IPS-18c (cell line): ENCODE measurements around the gene TSGA10IP.

Source experiments
- H3K4me3 ChIP-seq: 2 replicates; pipeline ENCODE4 v1.7.0; 2013; ENCODE audit warnings: low read depth, mild to moderate bottlenecking, low read length, moderate library complexity; ENCODE audit not compliant: insufficient read depth
- H3K9me3 ChIP-seq: one replicate; pipeline ENCODE4 v1.6.1; 2013; ENCODE audit warnings: mild to moderate bottlenecking, low read length, moderate library complexity; ENCODE audit not compliant: control insufficient read depth, insufficient read depth

TSGA10IP gene

DNA sequence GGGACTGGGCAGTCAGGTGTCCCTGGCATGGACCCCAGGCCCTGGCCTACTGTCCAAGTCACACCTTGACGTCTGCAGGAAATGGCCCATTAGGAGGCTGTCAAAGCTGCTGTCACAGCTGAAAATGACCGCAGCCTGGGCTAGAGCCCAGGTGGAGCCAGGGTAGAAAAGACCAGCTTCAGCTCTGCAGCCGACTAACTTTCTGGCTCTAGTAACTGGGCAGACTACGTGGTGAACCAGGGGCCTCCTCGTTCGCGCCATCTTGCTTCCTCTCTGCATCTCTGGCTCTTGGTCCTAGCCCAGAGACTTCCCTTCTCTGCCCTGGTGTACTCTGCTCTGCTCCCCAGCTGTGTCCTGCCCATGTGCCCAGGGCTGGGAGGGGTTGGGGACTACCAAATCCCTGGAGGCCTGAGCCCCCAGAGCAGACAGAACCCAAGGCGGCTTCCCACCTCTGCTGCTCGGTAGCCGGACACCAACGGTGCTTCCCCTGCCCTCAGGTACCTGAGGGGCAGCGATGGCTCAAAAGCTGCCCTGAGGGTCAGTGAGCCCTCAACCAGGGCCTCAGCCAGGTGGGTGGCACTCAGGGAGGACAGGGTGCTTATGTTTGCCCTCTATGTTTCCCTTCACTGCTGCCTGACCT lies 35.9 kb downstream of the TSGA10IP start:
- Histone ChIP-seq H3K9me3 (peaks cover 2% of the 10 kb centered on the region), H3K4me3 (no peak overlapping the region)

DNA sequence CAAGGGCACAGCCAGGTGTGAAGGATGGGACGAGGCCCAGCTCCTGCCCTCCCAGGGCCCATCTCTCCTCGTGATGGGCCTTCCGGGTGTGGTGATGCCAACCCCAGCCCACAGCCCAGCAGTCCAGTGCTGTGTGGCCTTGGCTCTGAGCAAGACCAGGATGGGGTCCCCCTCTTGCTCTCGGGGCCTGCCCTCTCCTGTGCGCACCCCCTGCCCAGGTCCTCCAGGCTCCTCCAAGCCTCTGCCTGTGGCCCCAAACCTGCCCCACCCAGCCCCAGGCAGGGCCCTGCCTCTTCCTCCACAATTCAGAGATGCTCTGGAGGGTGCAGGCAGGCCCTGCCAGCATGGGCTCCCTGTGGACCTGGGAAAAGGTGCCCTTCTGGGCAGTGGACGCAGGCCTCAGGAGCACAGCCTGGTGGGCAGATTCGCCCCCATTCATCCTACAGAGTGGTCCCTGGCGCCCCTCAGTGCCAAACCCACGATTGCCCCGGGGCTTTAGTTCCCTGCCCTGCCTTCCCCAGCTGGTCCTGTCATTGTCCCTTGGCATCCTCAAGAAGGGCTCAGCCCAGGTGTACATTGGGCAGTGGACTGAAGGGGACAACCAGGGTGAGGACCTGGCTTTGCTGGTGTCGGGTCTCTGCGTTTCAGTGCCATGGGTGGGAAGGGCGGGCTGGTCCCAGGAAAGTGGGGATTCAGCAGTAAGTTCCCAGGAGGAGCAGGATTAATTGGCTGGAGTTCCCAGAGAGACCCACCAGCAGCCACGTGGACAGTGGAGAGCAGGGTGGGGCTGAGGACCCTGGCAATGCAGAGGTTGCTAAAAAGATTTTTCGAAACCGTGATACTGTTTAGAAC lies 36.9 kb downstream of the TSGA10IP start:
- no peak overlapping the region for H3K4me3 ChIP-seq

DNA sequence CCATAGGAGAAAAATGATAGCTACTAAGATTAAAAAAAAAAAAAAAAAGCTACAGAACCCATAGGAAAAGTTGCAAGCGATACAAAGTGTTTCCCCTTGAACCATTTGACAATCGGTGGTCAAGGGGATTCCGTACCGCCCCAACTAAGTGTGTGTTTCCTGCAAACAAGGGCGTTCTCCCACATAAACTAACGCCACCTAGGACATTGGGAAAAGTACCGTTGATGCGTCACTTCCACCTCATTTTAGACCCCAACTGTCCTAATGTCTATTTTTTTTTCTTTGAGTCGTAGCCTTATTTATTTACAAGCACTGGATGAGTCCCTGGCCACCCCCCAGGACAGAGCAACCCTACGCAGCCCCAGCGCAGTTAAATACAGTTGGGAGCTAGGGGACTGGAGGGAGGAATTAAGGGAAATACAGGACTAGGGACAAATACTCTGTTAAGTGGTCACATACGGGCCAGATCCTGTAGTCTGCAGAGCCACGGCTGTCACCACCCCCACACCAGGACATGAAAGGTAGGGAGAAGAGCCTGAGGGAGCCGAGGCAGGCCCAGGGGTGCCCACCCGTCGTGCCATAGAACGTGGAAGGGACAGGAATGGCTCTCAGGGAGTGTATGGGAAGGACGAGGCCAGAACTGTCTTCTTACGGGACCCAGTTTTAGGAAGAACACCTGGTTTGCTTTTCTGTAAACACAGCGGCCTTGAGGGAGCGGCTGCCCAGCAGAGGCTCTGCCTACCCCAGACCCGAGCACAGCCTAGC lies 37.7 kb downstream of the TSGA10IP start:
- Histone ChIP-seq H3K9me3 (no peaks in the 10 kb centered on the region), H3K4me3 (no peak overlapping the region)

More for the DNA sequence above, 36.9 kb downstream of the TSGA10IP start:
- H3K9me3 ChIP-seq = peaks cover 2% of the 10 kb centered on the region

DNA sequence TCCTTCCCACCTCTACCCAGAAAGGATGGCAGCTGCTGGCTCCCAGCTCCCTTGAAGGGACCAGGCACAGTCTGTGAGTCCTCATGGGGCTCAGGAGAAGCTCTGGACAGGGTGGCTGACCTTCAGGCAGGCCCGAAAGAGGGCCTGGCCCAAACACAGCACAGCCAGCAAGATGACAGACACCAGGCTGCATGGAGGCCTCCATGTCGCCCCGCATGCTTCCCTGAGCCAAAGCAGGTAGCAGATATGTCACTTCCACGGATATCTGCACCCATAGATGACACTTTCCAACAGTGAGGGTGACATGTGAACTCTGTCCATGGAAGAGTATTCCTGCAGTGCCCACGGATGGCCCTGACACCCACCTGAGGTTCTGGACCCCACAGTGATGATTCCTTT lies 38.3 kb downstream of the TSGA10IP start:
- Histone ChIP-seq H3K4me3 (no peak overlapping the region), H3K9me3 (no peaks in the 10 kb centered on the region)

DNA sequence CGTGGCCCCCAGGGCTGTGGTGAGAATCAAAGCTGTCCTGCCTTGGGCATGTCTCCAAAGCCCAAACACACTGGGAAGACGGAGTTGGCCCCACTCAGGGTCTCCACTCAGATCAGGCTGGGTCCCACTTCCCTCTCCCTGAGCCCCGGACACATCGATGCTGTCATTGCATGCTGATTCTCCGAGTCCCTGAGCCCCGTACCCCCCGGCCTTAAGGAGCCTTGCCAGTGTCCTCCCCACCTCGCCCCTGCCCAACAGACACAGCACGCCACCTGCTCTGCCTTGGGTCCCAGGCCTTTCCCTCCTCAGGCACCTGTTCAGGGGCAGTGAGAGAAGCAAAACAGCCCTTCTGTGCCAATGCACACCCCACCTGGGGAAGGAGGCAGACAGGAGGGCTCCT lies 42.1 kb downstream of the TSGA10IP start:
- H3K9me3 ChIP-seq = no peaks in the 10 kb centered on the region
- H3K4me3 ChIP-seq = no peak overlapping the region

DNA sequence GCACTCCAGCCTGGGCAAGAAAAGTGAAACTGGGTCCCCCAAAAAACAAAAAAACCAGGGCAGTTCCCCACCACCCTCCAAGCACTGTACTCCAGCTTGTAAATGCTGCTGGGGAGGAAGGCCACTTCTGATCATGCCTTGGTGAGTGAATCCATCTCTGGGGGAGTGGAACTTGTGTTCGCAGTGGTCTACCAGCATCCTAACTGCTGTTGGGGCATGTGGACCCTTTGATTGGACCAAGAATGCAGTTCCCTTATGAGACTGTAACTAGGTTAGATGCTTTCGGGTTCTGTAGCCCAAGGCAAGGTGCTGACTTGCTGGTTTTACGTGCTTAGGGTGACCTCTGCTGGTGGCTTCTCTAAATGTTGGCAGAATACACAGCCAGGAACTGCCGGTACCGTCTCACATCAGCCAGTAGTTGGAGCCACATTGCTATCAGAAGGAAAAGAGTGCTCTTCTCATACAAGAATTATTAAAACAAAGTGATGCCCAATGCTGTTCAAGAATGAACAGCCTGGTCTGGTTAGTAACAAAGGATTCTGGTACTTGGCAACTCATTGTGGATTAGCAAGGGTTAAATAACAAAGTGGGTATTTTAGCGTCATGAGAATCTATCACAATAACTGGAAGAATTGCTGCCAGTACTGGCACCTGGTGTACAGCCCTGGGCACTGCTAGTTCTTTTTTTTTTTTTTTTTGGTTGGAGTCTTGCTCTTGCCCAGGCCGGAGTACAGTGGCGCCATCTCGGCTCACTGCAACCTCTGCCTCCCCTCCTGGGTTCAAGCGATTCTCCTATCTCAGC lies 43.7 kb downstream of the TSGA10IP start:
- Histone ChIP-seq H3K9me3 (no peaks in the 10 kb centered on the region), H3K4me3 (no peak overlapping the region)

DNA sequence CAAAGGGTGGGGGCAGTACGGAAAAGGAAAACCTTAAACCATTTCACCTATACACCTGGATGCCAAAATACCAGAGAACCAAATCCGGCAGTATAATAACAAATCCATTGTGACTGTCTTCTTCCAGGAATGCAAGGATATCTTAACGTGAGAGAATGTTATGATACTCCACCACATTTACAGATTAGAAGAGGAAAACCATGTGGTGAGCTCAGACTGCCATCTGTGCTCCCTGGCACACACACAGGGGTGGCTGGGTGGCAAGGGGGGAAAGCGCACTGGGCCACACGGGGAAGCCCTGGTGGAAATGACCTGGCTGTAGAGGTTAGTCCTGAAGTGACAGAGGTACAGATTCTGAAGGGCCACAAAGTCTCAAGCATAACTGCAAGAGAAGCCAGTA lies 46.8 kb downstream of the TSGA10IP start:
- H3K4me3 ChIP-seq = no peak overlapping the region
- H3K9me3 ChIP-seq = no peaks in the 10 kb centered on the region

DNA sequence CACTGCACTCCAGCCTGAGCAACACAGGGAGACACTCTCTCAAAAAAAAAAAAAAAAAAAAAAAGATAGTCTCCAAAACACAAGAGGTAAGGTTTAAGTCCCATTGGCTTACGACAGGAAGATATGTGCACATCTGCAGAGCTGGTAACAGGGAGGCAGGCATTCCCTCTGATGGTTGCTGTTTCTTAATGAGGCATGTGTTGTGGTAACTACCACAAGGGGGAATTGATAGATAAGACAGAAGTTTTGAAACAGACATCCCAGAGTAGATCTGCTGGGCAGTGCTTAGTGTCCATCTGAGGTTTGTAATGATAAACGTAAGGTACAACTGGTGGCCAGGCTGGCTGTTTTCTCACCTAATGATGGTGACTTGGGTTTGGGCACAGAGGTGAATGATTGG lies 52.0 kb downstream of the TSGA10IP start:
- Histone ChIP-seq H3K9me3 (no peaks in the 10 kb centered on the region), H3K4me3 (no peak overlapping the region)

DNA sequence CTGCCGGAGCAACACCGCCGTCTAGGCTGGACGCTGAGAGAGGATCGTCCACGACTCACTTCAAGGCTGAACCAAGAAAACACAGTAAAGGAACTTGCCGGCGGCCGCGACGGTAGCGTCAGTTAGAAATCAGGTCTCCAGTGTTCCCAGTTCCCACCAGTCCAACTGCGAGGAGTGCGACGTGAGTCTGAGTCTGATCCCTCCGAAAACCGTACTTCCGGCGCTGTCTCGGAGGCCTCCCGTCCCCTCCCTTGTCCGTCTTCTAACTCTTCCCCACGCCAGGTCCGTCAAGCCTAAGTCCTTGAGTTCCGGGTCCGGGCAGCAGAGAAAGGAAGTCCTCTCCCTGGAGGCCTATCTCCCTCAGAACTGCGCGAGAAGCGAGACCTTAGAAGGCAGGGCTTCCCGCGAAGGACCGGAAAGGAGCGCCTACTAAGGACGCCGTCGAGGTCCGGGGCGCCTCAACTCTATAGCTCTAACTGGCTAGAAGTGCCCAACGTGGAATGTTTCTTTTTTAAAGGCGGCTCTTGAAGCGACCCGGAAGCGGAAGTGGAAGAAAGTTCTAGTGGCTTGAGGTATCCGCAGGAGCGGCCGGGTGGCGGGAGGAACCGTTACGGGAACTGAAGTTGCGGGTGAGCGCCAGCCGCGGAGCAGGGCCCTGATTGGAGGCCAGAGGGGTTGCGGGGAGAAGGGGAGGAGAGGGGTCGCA lies 56.8 kb downstream of the TSGA10IP start, which contains the start of the genes BANF1 and EIF1AD:
TSS of gene BANF1 (plus strand) at position 562 of the 706 bp plus-strand sequence. CDS start 748 bp downstream, outside the sequence.
TSS of gene EIF1AD (minus strand) at position 216 of the 706 bp plus-strand sequence. CDS start 1,768 bp downstream, outside the sequence.
- H3K4me3 ChIP-seq = peak within 1 kb of the TSS; percentile 100

DNA sequence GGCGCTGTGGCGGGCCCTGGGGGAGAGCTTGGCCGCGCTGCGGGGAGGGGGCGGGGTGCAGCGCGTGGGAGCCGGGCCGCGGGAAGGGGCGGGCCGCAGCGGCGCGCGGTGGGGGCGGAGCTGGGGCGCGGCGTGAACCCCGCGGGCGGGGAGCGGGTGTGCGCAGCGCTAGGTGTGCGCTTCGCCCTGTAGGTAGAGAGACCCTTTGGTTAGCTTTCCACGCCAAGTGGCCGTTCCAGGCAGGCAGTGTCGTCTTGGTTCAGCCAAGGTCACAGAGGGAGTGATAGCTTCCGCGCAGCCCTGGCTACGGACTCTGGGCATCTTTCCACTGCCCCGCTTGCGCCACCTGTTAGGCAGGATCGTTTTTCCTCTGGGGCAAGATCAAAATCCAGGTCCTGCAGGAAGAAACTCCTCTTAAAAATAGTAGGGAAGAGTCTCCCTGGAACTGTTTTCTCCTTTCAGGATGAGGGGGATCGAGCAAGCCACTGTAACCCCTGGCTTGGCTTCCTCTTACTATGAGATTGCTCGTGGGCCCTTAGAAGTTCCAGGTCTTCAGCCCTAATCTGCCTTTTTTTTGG lies 57.5 kb downstream of the TSGA10IP start:
- peak overlapping the region; percentile 100 for H3K4me3 ChIP-seq
- no peaks in the 10 kb centered on the region for H3K9me3 ChIP-seq

More for the DNA sequence above, 56.8 kb downstream of the TSGA10IP start, which contains the start of the genes BANF1 and EIF1AD:
- H3K9me3 ChIP-seq = no peaks in the 10 kb centered on the region

DNA sequence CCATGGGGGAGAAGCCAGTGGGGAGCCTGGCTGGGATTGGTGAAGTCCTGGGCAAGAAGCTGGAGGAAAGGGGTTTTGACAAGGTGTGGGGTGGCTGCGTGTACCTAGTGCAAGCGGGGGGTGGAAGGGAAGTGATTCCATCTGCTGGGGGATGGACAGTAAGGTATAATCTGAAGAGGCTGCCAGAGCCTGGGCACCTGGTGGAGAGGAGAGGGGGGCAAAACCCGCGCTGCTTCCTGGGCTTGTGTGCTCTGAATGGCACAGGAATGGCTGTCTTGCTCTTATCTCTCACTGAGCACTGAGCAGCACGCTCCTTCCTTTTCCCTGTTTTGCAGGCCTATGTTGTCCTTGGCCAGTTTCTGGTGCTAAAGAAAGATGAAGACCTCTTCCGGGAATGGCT lies 58.0 kb downstream of the TSGA10IP start:
- H3K9me3 ChIP-seq = no peaks in the 10 kb centered on the region
- H3K4me3 ChIP-seq = peak overlapping the region; percentile 100

DNA sequence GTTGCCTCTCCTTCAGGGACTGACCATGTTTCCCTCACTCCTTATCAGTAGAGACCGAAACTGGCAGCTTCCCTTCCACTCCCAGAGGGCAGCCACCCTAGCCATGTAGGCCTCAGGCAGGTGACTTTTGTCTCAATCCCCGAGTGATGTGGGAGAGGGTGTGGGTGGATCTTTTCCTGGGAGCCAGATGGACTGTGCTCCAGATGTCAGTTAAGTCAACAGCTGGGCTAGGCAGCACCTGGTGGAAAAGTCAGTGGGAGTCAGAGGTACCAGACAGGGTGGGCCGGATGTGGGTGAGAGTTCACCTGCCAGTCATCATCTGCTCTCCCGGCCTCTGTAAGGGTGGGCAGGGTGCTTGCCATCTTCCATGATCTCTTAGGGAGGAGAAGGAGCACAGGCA lies 58.9 kb downstream of the TSGA10IP start:
- no peak overlapping the region for H3K4me3 ChIP-seq
- H3K9me3 ChIP-seq = no peaks in the 10 kb centered on the region

DNA sequence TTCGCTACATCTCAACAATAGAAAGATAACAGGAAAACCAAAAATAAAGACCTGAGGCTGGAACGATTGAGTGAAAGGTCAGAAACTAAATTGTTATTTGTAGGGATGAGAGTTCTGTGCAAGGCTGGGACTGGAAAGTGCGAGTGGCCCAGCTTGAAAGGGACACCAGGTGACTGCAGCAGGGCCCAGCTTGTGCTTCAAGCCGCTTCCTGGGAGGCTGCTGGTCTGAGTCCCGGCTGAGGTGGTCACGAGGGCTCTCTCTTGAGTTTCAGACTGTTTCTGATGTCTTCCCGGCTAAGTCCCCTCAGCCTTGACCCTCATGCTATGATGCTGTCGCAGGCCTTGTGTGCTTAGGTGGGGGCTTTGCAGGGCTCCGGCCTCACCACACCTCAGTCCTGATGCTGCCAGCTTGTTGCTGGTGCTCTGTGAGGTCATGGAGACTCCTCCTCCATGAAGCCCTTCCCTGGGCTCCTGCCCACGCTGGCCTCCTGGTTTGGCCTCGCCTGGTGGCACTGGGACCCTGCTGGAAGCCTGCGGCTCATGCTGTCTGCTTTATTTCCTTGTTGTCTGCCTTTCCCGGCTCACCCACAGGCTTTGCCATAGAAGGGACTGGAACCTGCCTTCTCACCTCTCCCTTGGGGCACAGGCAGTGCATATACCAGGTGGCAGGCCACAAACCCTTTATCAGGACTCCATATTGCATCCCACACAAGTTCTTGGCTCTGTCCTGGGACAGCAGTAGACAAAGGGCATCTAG lies 61.0 kb downstream of the TSGA10IP start:
- Histone ChIP-seq H3K9me3 (no peaks in the 10 kb centered on the region), H3K4me3 (no peak overlapping the region; the same call in 1 of the 2 replicates)

DNA sequence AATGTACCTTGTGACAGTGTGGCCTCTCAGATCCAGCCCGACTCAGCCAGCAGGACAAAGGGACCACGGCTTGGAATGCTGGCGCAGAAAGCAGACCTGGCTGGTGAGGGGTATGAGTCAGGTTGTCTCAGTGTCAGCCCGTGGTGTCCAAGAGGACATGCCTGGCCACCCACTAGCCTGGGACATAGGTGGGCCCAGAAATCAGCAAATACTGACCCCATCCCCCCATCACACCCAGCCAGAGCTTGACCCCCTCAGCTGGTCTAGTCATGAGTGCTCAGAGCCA lies 61.6 kb downstream of the TSGA10IP start:
- no peak overlapping the region; the same call in 1 of the 2 replicates for H3K4me3 ChIP-seq
- H3K9me3 ChIP-seq = no peaks in the 10 kb centered on the region

DNA sequence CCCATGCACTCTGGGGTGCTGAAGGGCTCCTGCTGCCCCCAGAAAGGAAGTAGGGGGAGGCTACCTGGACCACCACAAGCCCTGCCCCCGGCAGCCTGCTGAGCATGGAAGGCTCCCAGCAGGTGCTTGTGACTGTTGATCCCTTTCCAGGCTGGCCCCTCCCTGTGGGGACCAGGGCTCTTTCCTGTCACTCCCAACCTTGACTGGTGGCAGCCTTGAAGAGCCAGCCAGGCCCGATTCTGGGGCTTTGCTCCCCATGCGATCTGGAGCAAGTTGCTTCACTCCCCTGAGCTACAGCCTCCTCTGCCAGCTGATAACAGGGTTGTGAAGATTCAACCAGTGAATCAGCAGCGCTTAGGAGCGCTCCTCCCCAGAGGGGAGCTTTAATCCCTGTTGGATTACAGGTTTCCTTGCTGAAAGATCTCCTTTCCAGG lies 61.9 kb downstream of the TSGA10IP start:
- Histone ChIP-seq H3K9me3 (no peaks in the 10 kb centered on the region), H3K4me3 (no peak overlapping the region)
